ENCODE data around the gene GALNS. TPM values are rescaled to one million over a fixed set of nuclear protein-coding genes. Genes with fewer than 3 reads are reported as not detected.

GALNS gene
- total and polyA plus RNA-seq, 2 donors (not counting 3 experiments of a cell fraction or from before 2014, with no cell fraction given), result 21.8 to 40.2 TPM

DNA sequence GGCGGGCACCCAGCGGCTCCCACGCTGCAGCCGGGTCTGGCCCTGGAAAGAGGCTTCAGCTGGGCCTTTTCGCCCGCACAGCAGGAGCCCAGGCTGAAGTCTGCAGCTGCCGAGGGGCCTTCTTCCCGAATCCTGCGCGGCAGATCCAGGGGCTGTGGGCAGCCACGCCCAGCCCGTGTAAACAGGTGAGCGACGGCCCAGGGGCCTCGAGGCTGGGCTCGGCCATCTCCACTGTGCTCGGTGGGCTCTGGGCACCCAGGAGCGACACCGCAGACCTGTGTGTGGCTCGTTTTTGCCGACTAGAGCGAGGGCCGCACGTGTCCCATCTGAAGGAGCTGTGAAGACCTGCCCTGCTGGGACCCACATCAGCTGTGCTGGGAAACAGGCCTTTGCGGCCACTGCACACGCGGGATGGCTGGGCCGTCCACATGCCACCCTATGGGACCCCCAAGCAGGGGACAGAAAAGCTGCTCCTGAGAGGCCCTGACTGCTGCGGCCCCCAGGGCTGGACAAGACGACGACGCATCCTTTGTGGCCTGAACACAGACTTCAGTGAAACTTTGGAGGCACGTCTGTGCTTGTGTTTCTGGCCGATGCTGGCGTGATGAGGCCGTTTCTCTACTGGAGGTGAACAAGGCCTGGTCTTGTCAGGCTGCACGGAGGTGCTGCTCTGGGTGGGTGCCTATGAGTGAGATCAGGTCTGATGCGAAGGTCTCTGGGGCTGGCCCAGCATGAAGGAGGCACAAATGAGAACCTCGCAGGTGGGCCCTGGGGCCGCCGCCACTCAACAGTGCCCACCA, 39.8 kb downstream of the GALNS start:
- BruUV-seq (replicated peaks), result no TSS peak
- POLR2A ChIA-PET, result no interaction called here

More for the DNA sequence above, 39.8 kb downstream of the GALNS start:
- no peak overlapping the region for H2AFZ ChIP-seq (ENCODE audit: low read depth, low read length)
- H3K36me3 ChIP-seq (ENCODE audit: control insufficient read depth in 2 of 2, extremely low read depth in 1 of 2, insufficient read depth in 2 of 2, low read length in 2 of 2), result peaks cover 0 to under 1% of the 10 kb centered on the region in 2 experiments
- H3K4me3 ChIP-seq (replicated peaks in 1 of 3; ENCODE audit: insufficient read depth in 1 of 3, low read depth in 1 of 3, low read length in 3 of 3), result no peak overlapping the region
- no peak overlapping the region for H3K9ac ChIP-seq (replicated peaks; ENCODE audit: extremely low read depth, insufficient read depth, low read length)
- intact Hi-C loops (cut with micrococcal nuclease) (loop anchor here (1.0 kb wide), 2 partner anchors 40 to 350 kb away; partner anchors contain the start of gene TRAPPC2L), dilution Hi-C loops (cut with MboI; ENCODE audit: extremely low pct_ligation_motif_present, low sequenced_read_pairs) (no loop called here)
- DNase-seq (ENCODE audit: low read depth, low spot score), result no peak
- H3K9me1 ChIP-seq (replicated peaks; ENCODE audit: control insufficient read depth, extremely low read depth, insufficient read depth, low read length), result no peaks in the 10 kb centered on the region
- no peak for FAIRE-seq
- CTCF ChIA-PET, result interaction anchor here (0.7 to 2.5 kb wide), 4 partner anchors 41 to 399 kb away, joined by 3 to 11 read pairs (median 5); no protein-coding TSS in a partner anchor
- H4K20me1 ChIP-seq (replicated peaks; ENCODE audit: control insufficient read depth, extremely low read depth, insufficient read depth, low read length), result no peaks in the 10 kb centered on the region
- no peak overlapping the region for H3K4me2 ChIP-seq (ENCODE audit: insufficient read depth, low read length)
- H3K9me3 ChIP-seq (replicated peaks; ENCODE audit: control insufficient read depth, insufficient read depth, low read length), result no peaks in the 10 kb centered on the region
- no peaks in the 10 kb centered on the region for H3K27me3 ChIP-seq (ENCODE audit: control insufficient read depth in 2 of 2, insufficient read depth in 2 of 2, low read length in 2 of 2)
- TF ChIP-seq POLR2AphosphoS5 (IDR thresholded peaks at IDR 0.05; ENCODE audit: insufficient read depth, low read depth, low read length) (no peak), JUN (IDR thresholded peaks at IDR 0.05; ENCODE audit: borderline replicate concordance, insufficient read depth, insufficient read length, low read depth) (no peak), MAX (IDR thresholded peaks at IDR 0.05; ENCODE audit: insufficient read depth, insufficient read length) (no peak), MYC (IDR thresholded peaks at IDR 0.05; ENCODE audit: low read depth, low read length) (no peak), GATA2 (IDR thresholded peaks at IDR 0.05; ENCODE audit: insufficient read depth, insufficient read length, low read depth, low read length) (no peak), FOS (IDR thresholded peaks at IDR 0.05; ENCODE audit: borderline replicate concordance, insufficient read depth, low read length) (no peak), POLR2A (IDR thresholded peaks at IDR 0.05; ENCODE audit: low read depth, low read length) (no peak), EZH2 (IDR thresholded peaks at IDR 0.05; ENCODE audit: borderline replicate concordance, low read depth, low read length, severe bottlenecking) (no peak)
- TF ChIP-seq, protein P1, sequence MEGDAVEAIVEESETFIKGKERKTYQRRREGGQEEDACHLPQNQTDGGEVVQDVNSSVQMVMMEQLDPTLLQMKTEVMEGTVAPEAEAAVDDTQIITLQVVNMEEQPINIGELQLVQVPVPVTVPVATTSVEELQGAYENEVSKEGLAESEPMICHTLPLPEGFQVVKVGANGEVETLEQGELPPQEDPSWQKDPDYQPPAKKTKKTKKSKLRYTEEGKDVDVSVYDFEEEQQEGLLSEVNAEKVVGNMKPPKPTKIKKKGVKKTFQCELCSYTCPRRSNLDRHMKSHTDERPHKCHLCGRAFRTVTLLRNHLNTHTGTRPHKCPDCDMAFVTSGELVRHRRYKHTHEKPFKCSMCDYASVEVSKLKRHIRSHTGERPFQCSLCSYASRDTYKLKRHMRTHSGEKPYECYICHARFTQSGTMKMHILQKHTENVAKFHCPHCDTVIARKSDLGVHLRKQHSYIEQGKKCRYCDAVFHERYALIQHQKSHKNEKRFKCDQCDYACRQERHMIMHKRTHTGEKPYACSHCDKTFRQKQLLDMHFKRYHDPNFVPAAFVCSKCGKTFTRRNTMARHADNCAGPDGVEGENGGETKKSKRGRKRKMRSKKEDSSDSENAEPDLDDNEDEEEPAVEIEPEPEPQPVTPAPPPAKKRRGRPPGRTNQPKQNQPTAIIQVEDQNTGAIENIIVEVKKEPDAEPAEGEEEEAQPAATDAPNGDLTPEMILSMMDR (IDR thresholded peaks at IDR 0.05; ENCODE audit: extremely low read depth in 1 of 2, insufficient read depth in 1 of 2, low read depth in 1 of 2, low read length in 2 of 2), result no peak
- H3K79me2 ChIP-seq (ENCODE audit: control insufficient read depth, insufficient read depth, low read length), result no peaks in the 10 kb centered on the region
- H3K4me1 ChIP-seq (ENCODE audit: control insufficient read depth, extremely low read depth, insufficient read depth, low read length), result peaks cover 7% of the 10 kb centered on the region
- H3K27ac ChIP-seq (ENCODE audit: insufficient read depth, low read depth, low read length), result no peak overlapping the region
